KMS-11 (cell line): ENCODE results near the gene ARHGAP31.

Source experiments
- H2AFZ ChIP-seq: fragments of 200-600 bp; sonication (generic); 2 replicates; pipeline ENCODE4 v1.6.1; 2016; ENCODE audit warnings: antibody characterized with exemption, mixed run types, low read depth
- H3K27ac ChIP-seq: fragments of 200-600 bp; sonication (generic); 2 replicates; pipeline ENCODE4 v1.6.1; 2016; ENCODE audit warnings: mild to moderate bottlenecking, mixed run types
- H3K27me3 ChIP-seq: fragments of 200-600 bp; sonication (generic); 2 replicates; pipeline ENCODE4 v1.6.1; 2017; ENCODE audit warnings: mild to moderate bottlenecking, low read depth, mixed run types, moderate library complexity; ENCODE audit not compliant: insufficient read depth
- H3K36me3 ChIP-seq: fragments of 200-600 bp; sonication (generic); 2 replicates; pipeline ENCODE4 v1.6.1; 2017; ENCODE audit warnings: mild to moderate bottlenecking, mixed run types; ENCODE audit not compliant: insufficient read depth
- H3K4me1 ChIP-seq: fragments of 200-600 bp; sonication (generic); 2 replicates; pipeline ENCODE4 v1.6.1; 2016; ENCODE audit warnings: mild to moderate bottlenecking, low read depth, mixed run types; ENCODE audit not compliant: poor library complexity, severe bottlenecking
- H3K4me2 ChIP-seq: fragments of 200-600 bp; sonication (generic); 2 replicates; pipeline ENCODE4 v1.7.0; 2016; ENCODE audit warnings: mild to moderate bottlenecking, mixed run types
- H3K4me3 ChIP-seq: fragments of 200-600 bp; sonication (generic); IDR thresholded peaks from 2 replicates; pipeline ENCODE4 v1.6.1; 2017; ENCODE audit warnings: low read depth, low read length, mixed read lengths; ENCODE audit not compliant: insufficient read depth
- H3K79me2 ChIP-seq: fragments of 200-600 bp; sonication (generic); 2 replicates; pipeline ENCODE4 v1.6.1; 2016; ENCODE audit warnings: low read depth, mixed run types; ENCODE audit not compliant: insufficient read depth
- H3K9ac ChIP-seq: fragments of 200-600 bp; sonication (generic); 2 replicates; pipeline ENCODE4 v1.6.1; 2016; ENCODE audit warnings: mild to moderate bottlenecking, mixed run types
- H4K20me1 ChIP-seq: fragments of 200-600 bp; sonication (generic); 2 replicates; pipeline ENCODE4 v1.6.1; 2016; ENCODE audit warnings: mild to moderate bottlenecking, mixed run types; ENCODE audit not compliant: insufficient read depth
- CTCF ChIP-seq: fragments of 200-600 bp; sonication (generic); conservative IDR thresholded peaks from 2 replicates; pipeline ENCODE4 v1.6.1; 2017; ENCODE audit warnings: low read depth, mild to moderate bottlenecking, antibody characterized with exemption, low read length, moderate library complexity, mixed read lengths

The ARHGAP31 gene

GRCh38 chr3:119388577-119388976 is 94.4 kb downstream of the ARHGAP31 start:
- Histone ChIP-seq H3K4me1 (no peaks in the 10 kb centered on the region), H3K9ac (no peak overlapping the region), H3K79me2 (no peaks in the 10 kb centered on the region), H3K27me3 (no peaks in the 10 kb centered on the region), H2AFZ (no peak overlapping the region), H3K4me3 (no peak overlapping the region), H3K27ac (no peak overlapping the region), H3K36me3 (no peaks in the 10 kb centered on the region; the same call in 1 of the 2 replicates), H4K20me1 (no peaks in the 10 kb centered on the region), H3K4me2 (no peak overlapping the region)
- TF ChIP-seq CTCF, result no peak

GRCh38 chr3:119395923-119396358 is 101.8 kb downstream of the ARHGAP31 start:
- Histone ChIP-seq H3K27me3 (no peaks in the 10 kb centered on the region), H2AFZ (peak overlapping the region; percentile 1; the same call in 1 of the 2 replicates), H3K9ac (no peak overlapping the region), H3K27ac (no peak overlapping the region; the same call in 1 of the 2 replicates), H4K20me1 (no peaks in the 10 kb centered on the region), H3K36me3 (no peaks in the 10 kb centered on the region), H3K4me3 (no peak overlapping the region), H3K4me2 (no peak overlapping the region), H3K79me2 (no peaks in the 10 kb centered on the region), H3K4me1 (peaks cover 13% of the 10 kb centered on the region)
- no peak for TF ChIP-seq CTCF

GRCh38 chr3:119396870-119397269 is 102.7 kb downstream of the ARHGAP31 start:
- no peaks in the 10 kb centered on the region for H3K79me2 ChIP-seq
- no peak overlapping the region for H2AFZ ChIP-seq
- H3K27ac ChIP-seq, result no peak overlapping the region
- H3K27me3 ChIP-seq, result no peaks in the 10 kb centered on the region
- peaks cover 13% of the 10 kb centered on the region for H3K4me1 ChIP-seq
- no peaks in the 10 kb centered on the region for H4K20me1 ChIP-seq
- TF ChIP-seq CTCF, result no peak
- H3K36me3 ChIP-seq, result no peaks in the 10 kb centered on the region
- no peak overlapping the region for H3K9ac ChIP-seq
- H3K4me2 ChIP-seq, result no peak overlapping the region
- H3K4me3 ChIP-seq, result no peak overlapping the region

GRCh38 chr3:119400466-119400865 is 106.3 kb downstream of the ARHGAP31 start:
- no peak overlapping the region for H3K27ac ChIP-seq
- no peak overlapping the region for H2AFZ ChIP-seq
- H3K4me3 ChIP-seq, result no peak overlapping the region
- H3K27me3 ChIP-seq, result no peaks in the 10 kb centered on the region
- peaks cover 10% of the 10 kb centered on the region for H3K4me1 ChIP-seq
- no peaks in the 10 kb centered on the region for H3K36me3 ChIP-seq
- no peak overlapping the region for H3K4me2 ChIP-seq
- no peaks in the 10 kb centered on the region for H4K20me1 ChIP-seq
- H3K79me2 ChIP-seq, result no peaks in the 10 kb centered on the region
- no peak for TF ChIP-seq CTCF
- H3K9ac ChIP-seq, result no peak overlapping the region
